Middle frontal gyrus (tissue), 1 donor: ENCODE data around the gene SLC22A5.
"Not testable (repeated sequence)": the region's sequence is repeated elsewhere in the genome, so short reads cannot be mapped to it uniquely, and the experiment has no call there.

ENCODE experiments used
- DNase-seq: peaks from one replicate; pipeline ENCODE4 v3.0.0-alpha.2; 2015; ENCODE audit warnings: low spot score; ENCODE audit errors: extremely low spot score

The SLC22A5 gene

GRCh38 chr5:132387640-132388117 lies 18.2 kb downstream of the SLC22A5 start:
- no peak for DNase-seq

GRCh38 chr5:132388244-132389050 lies 18.9 kb downstream of the SLC22A5 start:
- no peak for DNase-seq

GRCh38 chr5:132389051-132389331 lies 19.5 kb downstream of the SLC22A5 start:
- no peak for DNase-seq

- DNase-seq = no peak
Measured at GRCh38 chr5:132389585-132390286, 20.2 kb downstream of the SLC22A5 start.

- no peak for DNase-seq
Measured at GRCh38 chr5:132391247-132391646, 21.7 kb downstream of the SLC22A5 start.

GRCh38 chr5:132391870-132392269 lies 22.4 kb downstream of the SLC22A5 start:
- no peak for DNase-seq

GRCh38 chr5:132392411-132392810 lies 22.9 kb downstream of the SLC22A5 start:
- DNase-seq = no peak

- DNase-seq = no peak
Measured at GRCh38 chr5:132392978-132393825, 23.7 kb downstream of the SLC22A5 start.

GRCh38 chr5:132394667-132395259 lies 25.3 kb downstream of the SLC22A5 start:
- DNase-seq = no peak

GRCh38 chr5:132396589-132397031 lies 27.1 kb downstream of the SLC22A5 start:
- no peak for DNase-seq

- no peak for DNase-seq
Measured at GRCh38 chr5:132397224-132397623, 27.7 kb downstream of the SLC22A5 start.

GRCh38 chr5:132397936-132398675 lies 28.6 kb downstream of the SLC22A5 start:
- DNase-seq = not testable (repeated sequence)

- not testable (repeated sequence) for DNase-seq
Measured at GRCh38 chr5:132404041-132404440, 34.5 kb downstream of the SLC22A5 start.

GRCh38 chr5:132405646-132406045 lies 36.1 kb downstream of the SLC22A5 start:
- DNase-seq = no peak

- peak; percentile 31 for DNase-seq
Measured at GRCh38 chr5:132406144-132406783, 36.8 kb downstream of the SLC22A5 start.

- no peak for DNase-seq
Measured at GRCh38 chr5:132407970-132408369, 38.5 kb downstream of the SLC22A5 start.

- DNase-seq = no peak
Measured at GRCh38 chr5:132408456-132408855, 38.9 kb downstream of the SLC22A5 start.

- no peak for DNase-seq
Measured at GRCh38 chr5:132408965-132409364, 39.5 kb downstream of the SLC22A5 start.

- DNase-seq = no peak
Measured at GRCh38 chr5:132410451-132411303, 41.2 kb downstream of the SLC22A5 start.
